OCI-LY1 (cell line): ENCODE measurements around the gene ABCA13.

Experiments
- EZH2 ChIP-seq: fragments of 200-600 bp; sonication (generic), shearing (Covaris generic); IDR thresholded peaks from 2 replicates; pipeline ENCODE4 v1.8.0; 2017; ENCODE audit warnings: borderline replicate concordance, mixed run types, mild to moderate bottlenecking, antibody characterized with exemption, low read length, moderate library complexity, mixed read lengths
- TF ChIP-seq, protein P1 (sequence below): fragments of 200-600 bp; sonication (generic), shearing (Covaris generic); IDR thresholded peaks from 2 replicates; pipeline ENCODE4 v1.5.1; 2017; ENCODE audit warnings: mild to moderate bottlenecking, antibody characterized with exemption, low read length, moderate library complexity, mixed read lengths

DNA sequence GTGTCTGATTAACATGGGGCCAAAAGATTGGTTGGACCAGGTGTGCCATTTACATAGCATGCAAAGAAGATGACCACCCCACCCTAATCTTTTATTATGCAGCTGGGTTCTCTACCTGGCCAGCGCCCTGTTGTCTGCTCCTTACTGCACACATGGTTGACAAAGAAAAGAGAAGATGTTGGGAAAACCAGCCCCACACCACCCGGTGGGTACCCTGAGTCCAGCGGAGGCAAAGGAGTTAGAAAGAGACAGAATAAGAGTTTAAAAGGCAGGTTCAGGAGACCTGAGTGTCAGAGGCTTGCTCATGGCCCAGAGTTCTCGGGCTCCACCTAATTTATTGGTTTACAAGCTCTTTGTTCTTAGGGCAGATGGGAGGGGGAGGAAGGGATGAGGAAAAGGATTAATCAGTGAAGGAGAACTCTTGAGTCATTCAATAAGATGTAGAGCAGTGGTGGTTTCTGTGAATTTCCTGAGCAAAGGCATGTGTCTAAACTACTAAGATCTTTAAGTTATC is 24.1 kb upstream of the ABCA13 start:
- TF ChIP-seq, protein P1, sequence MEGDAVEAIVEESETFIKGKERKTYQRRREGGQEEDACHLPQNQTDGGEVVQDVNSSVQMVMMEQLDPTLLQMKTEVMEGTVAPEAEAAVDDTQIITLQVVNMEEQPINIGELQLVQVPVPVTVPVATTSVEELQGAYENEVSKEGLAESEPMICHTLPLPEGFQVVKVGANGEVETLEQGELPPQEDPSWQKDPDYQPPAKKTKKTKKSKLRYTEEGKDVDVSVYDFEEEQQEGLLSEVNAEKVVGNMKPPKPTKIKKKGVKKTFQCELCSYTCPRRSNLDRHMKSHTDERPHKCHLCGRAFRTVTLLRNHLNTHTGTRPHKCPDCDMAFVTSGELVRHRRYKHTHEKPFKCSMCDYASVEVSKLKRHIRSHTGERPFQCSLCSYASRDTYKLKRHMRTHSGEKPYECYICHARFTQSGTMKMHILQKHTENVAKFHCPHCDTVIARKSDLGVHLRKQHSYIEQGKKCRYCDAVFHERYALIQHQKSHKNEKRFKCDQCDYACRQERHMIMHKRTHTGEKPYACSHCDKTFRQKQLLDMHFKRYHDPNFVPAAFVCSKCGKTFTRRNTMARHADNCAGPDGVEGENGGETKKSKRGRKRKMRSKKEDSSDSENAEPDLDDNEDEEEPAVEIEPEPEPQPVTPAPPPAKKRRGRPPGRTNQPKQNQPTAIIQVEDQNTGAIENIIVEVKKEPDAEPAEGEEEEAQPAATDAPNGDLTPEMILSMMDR: no peak
- TF ChIP-seq EZH2: no peak
